Measurements from ENCODE around the gene PARD6G.
A peak's percentile ranks its signal among the peaks of the same experiment; 100 is the strongest.
"Not testable (repeated sequence)": the region's sequence is repeated elsewhere in the genome, so short reads cannot be mapped to it uniquely, and the experiment has no call there.

Gene PARD6G

DNA sequence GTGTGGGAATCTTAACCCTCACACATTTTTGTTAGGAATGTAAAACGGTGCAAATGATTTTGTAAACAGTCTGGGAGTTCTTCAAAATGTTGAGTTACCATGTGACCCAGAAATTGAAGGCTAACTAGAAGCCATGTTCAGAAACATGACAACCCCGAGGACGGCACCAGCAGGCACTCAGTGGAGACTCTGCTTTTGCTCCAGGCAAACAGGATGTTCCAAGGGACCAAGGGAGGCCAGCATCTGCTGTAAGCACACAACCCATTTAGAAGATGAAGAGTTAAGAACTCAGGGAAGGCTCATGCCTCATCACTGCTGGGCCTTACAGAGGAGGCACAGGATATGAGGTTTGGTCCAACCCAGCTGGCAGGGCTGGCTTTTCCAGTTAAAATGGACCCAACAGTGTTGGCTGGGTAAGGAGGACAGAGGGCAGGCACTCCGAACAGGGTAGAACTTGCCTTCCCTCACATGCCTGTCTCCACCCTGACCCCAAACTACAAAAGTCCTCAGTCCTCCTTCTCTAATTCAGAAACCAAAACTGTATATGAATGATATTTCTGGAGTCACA is 23.6 kb downstream of the PARD6G start:
- no peak overlapping the region for H3K4me3 ChIP-seq

DNA sequence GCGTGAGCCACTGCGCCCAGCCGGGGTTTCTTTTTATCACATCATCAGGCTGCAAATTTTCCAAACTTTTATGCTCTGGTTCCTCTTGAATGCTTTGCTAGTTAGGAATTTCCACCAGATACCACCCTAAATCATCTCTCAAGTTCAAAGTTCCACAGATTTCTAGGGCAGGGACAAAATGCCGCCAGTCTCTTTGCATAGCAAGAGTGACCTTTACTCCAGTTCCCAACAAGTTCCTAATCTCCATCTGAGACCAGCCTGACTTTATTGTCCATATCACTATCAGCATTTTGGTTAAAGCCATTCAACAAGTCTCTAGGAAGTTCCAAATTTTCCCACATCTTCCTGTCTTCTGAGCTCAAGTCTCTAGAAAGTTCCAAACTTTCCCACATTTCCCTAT is 27.8 kb downstream of the PARD6G start:
- not testable (repeated sequence) for H3K4me3 ChIP-seq, H3K27ac ChIP-seq

More for the DNA sequence above, 23.6 kb downstream of the PARD6G start:
- peak overlapping the region in 6 of 21 experiments; percentile 15 to 62 (median 38) for H3K27ac ChIP-seq

DNA sequence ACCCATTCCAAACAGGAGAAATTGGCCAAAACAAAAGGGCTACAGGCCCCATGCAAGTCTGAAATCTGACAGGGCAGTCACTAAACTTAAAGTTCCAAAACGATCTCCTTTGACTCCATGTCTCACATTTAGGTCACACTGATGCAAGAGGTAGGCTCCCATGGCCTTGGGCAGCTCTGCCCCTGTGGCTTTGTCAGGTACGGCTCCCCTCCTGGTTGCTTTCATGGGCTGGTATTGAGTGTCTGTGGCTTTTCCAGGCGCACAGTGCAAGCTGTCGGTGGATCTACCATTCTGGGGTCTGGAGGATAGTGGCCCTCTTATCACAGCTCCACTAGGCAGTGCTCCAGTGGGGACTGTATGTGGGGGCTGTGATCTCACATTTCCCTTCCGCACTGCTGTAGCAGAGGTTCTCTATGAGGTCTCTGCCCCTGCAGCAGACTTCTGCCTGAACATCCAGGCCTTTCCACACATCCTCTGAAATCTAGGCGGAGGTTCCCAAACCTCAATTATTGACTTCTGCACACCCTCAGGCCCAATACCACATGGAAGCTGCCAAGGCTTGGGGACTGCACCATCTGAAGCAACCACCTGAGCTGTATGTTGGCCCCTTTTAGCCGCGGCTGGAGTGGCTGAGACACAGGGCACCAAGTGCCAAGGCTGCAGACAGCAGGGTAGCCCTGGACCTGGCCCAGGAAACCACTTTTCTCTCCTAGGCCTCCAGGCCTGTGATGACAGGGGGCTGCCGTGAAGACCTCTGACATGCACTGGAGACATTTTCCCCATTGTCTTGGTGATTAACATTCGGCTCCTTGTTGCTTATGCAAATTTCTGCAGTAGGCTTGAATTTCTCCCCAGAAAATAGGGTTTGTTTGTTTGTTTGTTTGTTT is 28.7 kb downstream of the PARD6G start:
- Histone ChIP-seq H3K27ac (no peak overlapping the region), H3K4me3 (no peak overlapping the region)

DNA sequence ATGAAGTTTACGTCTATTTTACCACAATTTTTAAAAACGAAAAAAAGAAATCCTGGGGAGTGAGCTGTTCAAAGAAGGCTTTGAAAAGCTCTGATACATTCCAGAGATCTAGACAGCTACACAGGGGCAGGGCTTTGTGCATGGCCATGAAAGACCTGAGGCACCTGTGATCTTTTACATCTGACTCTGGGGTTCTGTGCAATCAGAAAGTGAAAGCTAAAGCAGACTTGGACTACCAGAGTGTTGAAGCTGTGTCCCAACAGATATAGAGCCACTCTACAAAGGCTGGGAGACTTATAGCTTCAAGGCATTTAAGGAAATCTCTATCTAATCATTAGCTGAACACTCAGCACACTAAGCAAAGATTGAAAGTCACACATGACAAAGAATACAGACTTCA is 34.1 kb downstream of the PARD6G start:
- Histone ChIP-seq H3K27ac (no peak overlapping the region), H3K4me3 (no peak overlapping the region)

GRCh38 chr18:80210312-80211083 is 36.8 kb downstream of the PARD6G start:
- no peak overlapping the region for H3K4me3 ChIP-seq
- H3K27ac ChIP-seq = peak overlapping the region in 3 of 21 experiments; percentile 2 to 44 (median 26)

GRCh38 chr18:80208620-80209019 is 38.7 kb downstream of the PARD6G start:
- H3K27ac ChIP-seq = no peak overlapping the region
- H3K4me3 ChIP-seq = no peak overlapping the region

- H3K4me3 ChIP-seq = no peak overlapping the region
- no peak overlapping the region for H3K27ac ChIP-seq
These were observed 42.0 kb downstream of the PARD6G start for GRCh38 chr18:80205294-80205693.

- Histone ChIP-seq H3K4me3 (no peak overlapping the region), H3K27ac (no peak overlapping the region)
These were observed 43.2 kb downstream of the PARD6G start for GRCh38 chr18:80204142-80204541.

- Histone ChIP-seq H3K27ac (no peak overlapping the region), H3K4me3 (no peak overlapping the region)
These were observed 44.1 kb downstream of the PARD6G start for GRCh38 chr18:80203249-80203648.

- no peak overlapping the region for H3K27ac ChIP-seq
- no peak overlapping the region for H3K4me3 ChIP-seq
These were observed 44.9 kb downstream of the PARD6G start for GRCh38 chr18:80202264-80202998.

DNA sequence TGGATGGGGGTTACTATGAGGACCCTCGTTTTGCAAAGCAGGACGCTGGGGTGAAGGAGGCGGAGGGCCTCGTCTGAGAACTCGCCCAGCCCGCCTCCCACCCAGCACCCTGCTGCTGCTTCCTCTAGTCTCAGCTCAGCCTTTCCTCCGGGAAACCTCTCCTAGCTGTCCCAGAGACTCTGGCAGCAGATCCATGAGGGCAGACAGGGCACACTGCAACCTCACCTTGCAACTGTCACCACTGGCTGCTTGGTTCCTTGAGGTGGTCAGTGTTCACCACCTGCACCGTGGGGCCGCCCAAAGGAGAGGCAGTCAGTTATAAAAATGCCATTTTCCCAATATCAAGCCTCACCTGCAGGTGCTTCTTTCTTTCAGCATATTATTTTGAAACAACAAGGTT is 45.6 kb downstream of the PARD6G start:
- no peak overlapping the region for H3K27ac ChIP-seq
- H3K4me3 ChIP-seq = no peak overlapping the region

DNA sequence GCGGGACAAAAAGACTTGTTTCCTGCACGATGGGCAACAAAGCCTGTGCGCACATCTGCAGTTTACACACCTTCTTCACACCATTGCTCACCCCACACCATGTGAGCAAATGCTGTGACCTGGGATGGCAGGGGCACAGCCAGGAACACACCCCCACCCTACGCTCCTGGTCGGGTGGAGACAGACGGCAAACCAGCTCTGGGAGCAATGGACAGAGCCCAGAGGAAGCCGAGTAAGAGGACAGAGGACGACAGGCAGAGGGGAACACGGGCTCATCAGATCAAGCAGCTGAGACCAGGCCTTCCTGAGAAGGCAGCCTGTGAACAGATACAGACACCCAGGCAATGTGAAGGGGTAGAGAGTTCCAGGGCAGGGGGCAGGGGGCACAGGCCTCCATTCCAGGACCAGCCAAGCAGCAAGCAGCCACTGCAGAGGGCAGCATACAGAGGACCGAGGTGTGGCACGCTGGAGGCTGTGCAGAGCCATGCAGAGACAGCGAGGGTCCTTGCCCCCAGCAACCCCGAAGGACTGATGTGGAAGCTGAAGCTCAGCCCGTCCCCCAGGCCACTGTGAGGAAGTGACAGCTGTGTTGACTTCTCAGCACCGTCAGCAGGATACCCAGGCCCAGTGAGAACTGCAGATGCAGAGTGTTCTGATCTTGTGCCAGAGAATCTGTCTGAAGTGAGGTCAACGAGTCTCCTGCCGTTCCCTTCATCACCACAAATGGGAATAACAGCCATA is 46.2 kb downstream of the PARD6G start:
- Histone ChIP-seq H3K4me3 (no peak overlapping the region), H3K27ac (peak overlapping the region in 3 of 21 experiments; percentile 8 to 22 (median 14))

- Histone ChIP-seq H3K4me3 (no peak overlapping the region), H3K27ac (peak overlapping the region in 2 of 21 experiments; percentile 22 to 40)
These were observed 47.0 kb downstream of the PARD6G start for GRCh38 chr18:80200171-80200931.

DNA sequence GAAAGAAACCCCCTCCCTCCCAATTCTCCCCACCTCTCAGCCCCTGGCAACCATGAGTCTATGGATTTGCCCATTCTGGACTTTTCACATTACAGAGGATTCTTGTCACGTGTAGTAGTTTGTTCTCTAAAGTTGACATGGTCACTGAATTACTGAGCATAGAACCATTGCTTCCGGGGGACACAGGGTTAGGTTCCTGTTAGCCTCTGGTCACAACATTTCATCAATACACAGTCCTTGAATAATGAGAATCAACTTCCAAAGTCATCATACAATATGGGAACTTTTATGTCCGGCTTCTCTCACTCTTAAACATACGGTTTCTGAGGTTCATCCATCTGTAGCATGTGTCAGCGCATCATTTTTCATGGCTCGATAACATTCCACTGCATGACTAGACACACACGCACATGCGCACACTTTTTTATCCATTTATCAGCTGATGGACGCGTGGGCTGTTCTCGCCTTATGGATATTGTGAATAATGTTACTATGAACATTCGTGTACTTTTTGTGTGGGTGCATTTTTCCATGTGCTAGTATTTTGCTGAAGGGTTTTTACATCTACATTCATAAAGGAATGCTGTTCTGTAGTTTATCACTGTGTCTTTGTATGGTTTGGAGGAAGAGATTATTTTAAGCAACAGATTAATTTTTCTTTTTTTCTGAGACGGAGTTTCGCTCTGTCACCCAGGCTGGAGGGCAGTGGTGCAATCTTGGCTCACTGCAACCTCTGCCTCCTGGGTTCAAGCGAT is 48.1 kb downstream of the PARD6G start:
- Histone ChIP-seq H3K27ac (no peak overlapping the region), H3K4me3 (no peak overlapping the region)

- Histone ChIP-seq H3K4me3 (no peak overlapping the region), H3K27ac (peak overlapping the region in 3 of 21 experiments; percentile 8 to 47 (median 38))
These were observed 48.9 kb downstream of the PARD6G start for GRCh38 chr18:80198391-80198790.

DNA sequence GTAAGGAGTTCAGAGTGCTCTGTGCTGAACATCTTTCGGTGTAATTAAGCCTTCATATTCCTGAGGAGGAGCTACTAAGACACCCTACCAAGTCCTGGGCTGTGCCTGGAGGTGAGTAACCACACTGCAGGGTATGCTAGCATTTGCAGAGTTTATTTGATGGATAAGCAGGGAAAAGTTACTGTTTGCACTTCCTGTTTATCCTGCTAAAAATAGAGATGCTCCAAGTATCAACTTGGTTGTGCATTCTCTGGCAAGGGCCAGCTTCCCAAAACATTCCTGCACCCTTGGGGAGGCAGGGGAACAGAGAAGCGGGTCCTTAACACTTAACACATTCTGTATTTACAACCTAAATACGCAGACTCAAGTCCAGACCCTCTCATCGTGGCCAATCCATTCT is 49.8 kb downstream of the PARD6G start:
- H3K4me3 ChIP-seq = no peak overlapping the region
- H3K27ac ChIP-seq = peak overlapping the region in 11 of 21 experiments; percentile 8 to 54 (median 35)

DNA sequence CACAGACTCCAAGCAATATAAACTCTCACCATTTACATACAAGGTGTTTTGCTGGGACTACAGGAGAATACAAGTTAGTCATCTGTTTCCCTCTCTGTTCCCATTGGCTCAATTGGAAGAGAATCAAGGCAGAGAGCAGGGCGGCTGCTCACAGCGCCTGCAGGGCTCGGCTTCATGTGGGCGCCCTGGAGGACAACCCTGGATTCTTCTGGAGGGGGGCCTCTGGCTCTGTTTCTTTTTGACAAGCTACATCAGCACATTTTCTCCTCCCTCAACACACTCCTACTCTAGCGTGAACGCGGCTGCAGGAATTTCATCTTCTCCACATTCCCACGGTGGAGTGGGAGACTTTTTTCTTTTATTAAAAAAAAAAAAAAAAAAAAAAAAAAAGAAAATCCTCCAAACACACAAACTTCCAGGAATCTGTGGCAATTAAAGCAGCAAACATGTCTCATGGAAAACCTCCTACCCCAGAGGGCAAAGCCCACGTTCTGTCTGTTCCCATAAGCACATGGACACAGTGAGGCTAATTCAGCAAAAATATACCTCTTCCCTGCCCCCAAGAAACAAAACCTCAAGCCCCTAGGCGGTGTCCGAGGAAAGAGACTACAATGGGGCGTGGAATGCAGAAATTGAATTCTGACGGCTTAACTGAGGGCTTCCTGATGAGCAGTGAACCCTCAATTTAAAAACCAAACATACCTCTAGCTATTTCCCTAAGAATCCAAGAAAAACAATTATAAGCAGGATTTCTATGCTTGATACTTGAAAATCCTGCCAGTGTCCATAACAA is 50.6 kb downstream of the PARD6G start:
- H3K27ac ChIP-seq = peak overlapping the region in 10 of 21 experiments; percentile 5 to 54 (median 34)
- H3K4me3 ChIP-seq = no peak overlapping the region

All from skin epidermis (tissue), 12 donors.